Measurements from ENCODE around the gene NR1D1. TPM values are rescaled to one million over a fixed set of nuclear protein-coding genes. Genes with fewer than 3 reads are reported as not detected.
A peak's percentile ranks its signal among the peaks of the same experiment; 100 is the strongest.

The NR1D1 gene
- total RNA-seq, 4 donors from 2014 or later = 1.5 to 20.4 (median 18.3) TPM

- no peaks in the 10 kb centered on the region for H3K9me3 ChIP-seq
- H3K27ac ChIP-seq = peak overlapping the region in 1 of 4 donors; percentile 24
- H3K27me3 ChIP-seq = no peaks in the 10 kb centered on the region
- peaks cover 8 to 66% of the 10 kb centered on the region in 2 donors for H3K36me3 ChIP-seq
- TF ChIP-seq EP300 (IDR thresholded peaks at IDR 0.05) = no peak
- no peak for TF ChIP-seq CTCF (IDR thresholded peaks at IDR 0.05)
- no peak for TF ChIP-seq POLR2A (IDR thresholded peaks at IDR 0.05)
- no peak for TF ChIP-seq POLR2AphosphoS5 (IDR thresholded peaks at IDR 0.05)
- ATAC-seq = no peak
- 75 to 90% methylated on average over 2 to 3 of the region's 3 CpGs for WGBS, 2 donors (ENCODE audit: low coverage in 1 of 2)
- peaks cover 0 to 21% (median 0%) of the 10 kb centered on the region in 3 donors for H3K4me1 ChIP-seq
- H3K4me3 ChIP-seq = no peak overlapping the region
These were observed 35.4 kb upstream of the NR1D1 start for GRCh38 chr17:40135817-40136216.

GRCh38 chr17:40134184-40134583, 33.8 kb upstream of the NR1D1 start:
- no peak for ATAC-seq
- H3K9me3 ChIP-seq = no peaks in the 10 kb centered on the region
- WGBS, 2 donors (ENCODE audit: low coverage in 1 of 2) = 39 to 71% methylated on average over 5 of the region's 7 CpGs
- H3K4me1 ChIP-seq = peaks cover 0 to 26% (median 0%) of the 10 kb centered on the region in 3 donors
- H3K36me3 ChIP-seq = peaks cover 11 to 83% of the 10 kb centered on the region in 2 donors
- H3K27ac ChIP-seq = peak overlapping the region in 1 of 4 donors; percentile 32
- no peak for TF ChIP-seq POLR2A (IDR thresholded peaks at IDR 0.05)
- TF ChIP-seq EP300 (IDR thresholded peaks at IDR 0.05) = no peak
- no peak for TF ChIP-seq POLR2AphosphoS5 (IDR thresholded peaks at IDR 0.05)
- no peak for TF ChIP-seq CTCF (IDR thresholded peaks at IDR 0.05)
- no peak overlapping the region for H3K4me3 ChIP-seq
- H3K27me3 ChIP-seq = no peaks in the 10 kb centered on the region

- Histone ChIP-seq H3K36me3 (peaks cover 11 to 100% of the 10 kb centered on the region in 2 donors), H3K27me3 (no peaks in the 10 kb centered on the region), H3K4me1 (peaks cover 0 to 41% (median 0%) of the 10 kb centered on the region in 3 donors), H3K9me3 (no peaks in the 10 kb centered on the region), H3K27ac (peak overlapping the region in 3 of 4 donors; percentile 2 to 47 (median 25)), H3K4me3 (no peak overlapping the region)
- TF ChIP-seq EP300 (IDR thresholded peaks at IDR 0.05) (no peak), CTCF (IDR thresholded peaks at IDR 0.05) (no peak), POLR2A (IDR thresholded peaks at IDR 0.05) (no peak), POLR2AphosphoS5 (IDR thresholded peaks at IDR 0.05) (peak; percentile 35)
- 66 to 71% methylated on average over 3 to 7 of the region's 7 CpGs for WGBS, 2 donors (ENCODE audit: low coverage in 1 of 2)
- peak; percentile 69 for ATAC-seq
These were observed 30.1 kb upstream of the NR1D1 start for GRCh38 chr17:40130352-40131042.

- 63 to 83% methylated on average over 1 to 5 of the region's 5 CpGs for WGBS, 2 donors (ENCODE audit: low coverage in 1 of 2)
- H3K27me3 ChIP-seq = no peaks in the 10 kb centered on the region
- no peak for ATAC-seq
- TF ChIP-seq EP300 (IDR thresholded peaks at IDR 0.05) = no peak
- no peak for TF ChIP-seq POLR2A (IDR thresholded peaks at IDR 0.05)
- no peak for TF ChIP-seq POLR2AphosphoS5 (IDR thresholded peaks at IDR 0.05)
- no peak for TF ChIP-seq CTCF (IDR thresholded peaks at IDR 0.05)
- H3K9me3 ChIP-seq = no peaks in the 10 kb centered on the region
- H3K27ac ChIP-seq = peak overlapping the region in 1 of 4 donors; percentile 47
- peaks cover 11 to 92% of the 10 kb centered on the region in 2 donors for H3K36me3 ChIP-seq
- no peak overlapping the region for H3K4me3 ChIP-seq
- H3K4me1 ChIP-seq = peaks cover 0 to 51% (median 0%) of the 10 kb centered on the region in 3 donors
These were observed 29.1 kb upstream of the NR1D1 start for GRCh38 chr17:40129498-40129897.
